Upper lobe of left lung (tissue), 4 donors: ENCODE results near the gene ERRFI1.

ENCODE experiments used
- CTCF ChIP-seq, 6 experiments: fragments of 450-650 bp in 4 of 6; fragments of 200-600 bp in 2 of 6; sonication (generic) in 2 of 6; IDR thresholded peaks; one replicate each; pipeline ENCODE4 v1.5.1; 2016 to 2019; ENCODE audit warnings: antibody characterized with exemption in 6 of 6
- EP300 ChIP-seq, 4 donors: sonication (generic); formaldehyde crosslinking; IDR thresholded peaks; one replicate each; pipeline ENCODE4 v1.5.1; 2017; ENCODE audit warnings: antibody characterized with exemption in 4 of 4, control low read depth in 2 of 4
- POLR2A ChIP-seq, 4 donors: fragments of 450-650 bp; IDR thresholded peaks; one replicate each; pipeline ENCODE4 v1.5.1; 2016 to 2017; ENCODE audit warnings: antibody characterized with exemption in 4 of 4, mild to moderate bottlenecking in 2 of 4

GRCh38 chr1:8012955-8013354 is 13.2 kb downstream of the ERRFI1 start:
- no peak for TF ChIP-seq CTCF (IDR thresholded peaks at IDR 0.05)
- no peak for TF ChIP-seq EP300 (IDR thresholded peaks at IDR 0.05)
- no peak for TF ChIP-seq POLR2A (IDR thresholded peaks at IDR 0.05)
